GM21786 (cell line): ENCODE results near the gene TFG.
A peak's percentile ranks its signal among the peaks of the same experiment; 100 is the strongest.

Experiments used
- ATAC-seq: cut with Tn5 transposase; IDR thresholded peaks from one replicate; pipeline ENCODE4 v1.9.1; 2021; ENCODE audit not compliant: unreplicated experiment

Gene TFG

DNA sequence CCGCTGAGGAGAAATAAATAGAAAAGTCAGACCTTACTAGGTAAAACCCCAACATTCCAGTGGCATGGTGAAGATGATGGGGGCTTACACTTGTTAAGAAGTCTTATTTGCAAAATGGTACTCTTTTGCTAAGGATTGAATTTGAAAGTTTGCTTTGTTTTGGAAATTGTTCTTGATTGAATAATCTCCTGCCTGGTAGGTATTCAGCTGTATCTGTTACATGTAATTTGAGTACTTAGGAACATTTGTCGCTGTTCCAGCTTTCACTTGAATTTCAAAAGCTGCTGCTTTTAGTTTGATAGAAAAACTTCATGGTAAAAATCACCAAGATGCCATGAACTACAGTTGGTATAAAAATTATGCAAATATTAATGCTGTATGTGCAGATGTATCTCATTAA lies 44.6 kb downstream of the TFG start:
- no peak for ATAC-seq

DNA sequence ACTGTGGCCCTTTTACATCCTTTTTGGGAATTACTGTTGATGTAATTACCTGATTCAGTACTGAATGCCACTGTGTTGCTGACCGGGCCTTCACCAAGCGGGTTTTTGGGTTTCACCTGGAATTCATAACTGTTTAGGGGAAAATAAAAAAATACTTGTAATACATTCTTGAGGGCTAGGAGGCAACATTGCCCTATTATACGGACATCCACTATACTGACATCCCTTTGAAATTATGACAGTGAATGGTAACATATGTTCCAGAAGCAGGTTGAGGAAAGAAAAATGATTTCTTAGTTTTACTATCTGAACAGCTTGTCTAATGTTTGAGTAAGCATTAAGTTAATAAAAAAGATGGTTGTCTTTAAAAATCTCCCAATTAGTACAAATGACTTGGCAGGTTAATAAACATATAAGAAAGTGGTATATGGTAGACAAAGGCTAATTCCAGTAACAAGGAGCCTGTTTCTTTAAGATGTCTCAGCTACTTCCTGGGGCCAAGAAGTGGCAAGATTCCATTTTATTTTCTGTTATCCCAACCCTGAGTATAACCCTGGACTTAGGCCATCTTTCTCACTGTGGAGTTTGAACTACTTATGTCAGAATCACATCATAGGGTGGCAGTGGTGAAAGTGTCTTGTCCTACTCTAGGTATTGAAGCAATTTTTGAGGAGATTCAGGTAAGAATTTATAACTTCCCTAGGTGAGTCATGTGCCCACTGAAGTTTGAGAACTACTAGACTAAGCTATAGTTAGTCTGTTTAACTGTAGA lies 45.5 kb downstream of the TFG start:
- no peak for ATAC-seq

DNA sequence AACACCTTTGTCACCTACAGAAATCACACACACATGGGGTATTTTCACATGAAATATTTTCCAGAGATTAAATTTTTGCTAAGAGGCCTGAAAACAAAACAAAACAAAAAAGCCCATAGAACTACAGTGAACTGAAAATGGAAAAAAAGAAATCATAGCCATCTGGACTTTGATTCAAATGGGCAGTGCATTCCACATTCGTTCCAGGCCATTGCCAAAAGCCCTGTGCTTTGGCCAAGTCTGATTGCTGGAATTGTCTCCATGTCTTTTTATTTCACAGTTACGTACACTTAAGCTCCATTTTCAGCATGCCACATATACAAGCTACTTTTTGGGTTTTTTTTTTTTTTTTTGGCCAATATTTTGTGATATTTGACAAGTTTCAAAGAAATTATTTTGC lies 47.1 kb downstream of the TFG start:
- ATAC-seq, result no peak

DNA sequence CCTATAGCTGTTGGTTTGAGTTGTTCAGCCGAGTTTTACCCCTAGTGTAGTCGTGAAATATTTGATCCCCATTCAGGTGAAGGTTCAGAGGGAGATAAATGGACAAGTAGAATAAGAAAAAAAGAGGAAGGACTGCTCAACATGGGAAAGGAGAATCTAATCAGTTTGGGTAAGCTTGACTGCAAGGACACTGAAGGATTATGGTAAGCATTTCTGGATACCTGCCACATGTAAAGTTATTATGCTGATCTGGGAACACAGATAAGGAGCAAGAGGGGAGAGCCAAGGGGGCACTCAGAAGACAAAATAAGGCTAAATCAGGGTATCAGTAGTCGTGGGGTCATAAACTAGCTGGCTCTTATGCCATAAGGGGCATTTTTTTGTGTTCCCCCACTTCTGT lies 49.9 kb downstream of the TFG start:
- no peak for ATAC-seq

DNA sequence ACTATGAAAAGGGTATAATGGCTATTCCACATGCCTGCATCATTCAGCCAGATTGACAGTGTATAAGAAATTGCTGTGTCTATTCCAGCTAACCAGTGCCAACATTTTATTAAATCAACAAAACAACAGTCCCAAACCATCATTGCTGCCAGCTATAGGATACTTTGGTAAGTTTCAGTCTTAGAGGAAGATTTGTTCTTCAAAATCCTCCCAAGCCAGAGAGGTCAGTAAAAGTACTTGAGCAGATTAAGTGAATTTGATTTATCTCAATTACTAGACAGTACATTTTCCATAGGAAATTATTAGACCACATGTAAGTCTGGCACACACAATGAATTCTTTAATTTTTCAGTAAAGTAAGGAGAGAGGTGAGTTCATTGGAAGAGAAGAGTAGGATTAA lies 50.7 kb downstream of the TFG start:
- no peak for ATAC-seq

DNA sequence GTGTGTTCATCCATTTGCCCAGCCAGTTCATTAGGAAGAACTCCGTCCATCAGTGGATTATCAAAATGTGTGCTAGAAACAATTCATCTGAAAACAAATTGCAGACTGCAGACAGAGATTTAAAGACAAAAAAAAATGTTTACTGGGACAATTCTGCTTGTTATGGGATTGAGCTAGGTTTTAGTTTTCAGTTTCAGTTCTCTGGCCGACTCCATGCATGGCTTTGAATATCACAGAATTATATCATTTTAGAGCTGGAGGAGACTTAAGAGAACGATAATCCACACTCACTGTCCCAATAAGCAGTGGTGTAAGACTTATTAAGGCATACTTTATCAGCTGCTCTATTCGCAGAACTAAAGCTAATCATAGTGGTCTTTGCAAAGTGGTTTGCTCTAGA lies 51.1 kb downstream of the TFG start:
- ATAC-seq, result no peak

DNA sequence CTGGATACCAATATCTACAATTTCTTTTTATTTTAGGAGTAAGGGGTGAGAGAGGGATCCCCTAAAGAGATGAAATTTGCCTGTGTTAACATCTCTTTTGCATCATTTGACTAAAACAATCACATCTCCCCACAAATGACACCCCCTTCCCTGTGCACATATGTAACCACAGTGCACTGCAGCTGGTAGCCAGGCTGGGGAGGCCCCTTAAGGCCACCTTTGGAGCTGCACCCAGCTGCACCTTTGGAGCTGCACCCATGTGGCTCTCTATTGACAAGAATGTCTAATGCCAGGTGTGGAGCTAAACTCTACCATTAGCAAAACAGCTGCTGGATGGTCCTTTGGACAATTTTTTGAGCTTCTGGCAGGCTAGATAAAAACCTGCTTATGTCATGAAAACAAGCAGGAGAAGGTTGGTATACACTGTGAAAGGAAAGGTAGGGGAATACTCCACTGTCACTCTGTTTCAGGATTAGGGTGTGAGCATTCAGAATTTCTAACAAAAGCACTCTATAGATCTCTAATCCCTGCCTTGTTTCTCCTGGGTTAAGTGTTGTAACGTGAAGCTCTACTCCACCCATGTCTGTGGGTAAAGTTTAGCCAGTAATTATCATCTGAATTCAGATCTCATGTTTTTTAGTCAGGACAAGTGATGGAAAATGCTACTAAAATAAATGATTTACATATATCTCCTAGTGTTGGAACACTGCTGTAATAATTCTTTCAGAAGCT lies 52.1 kb downstream of the TFG start:
- ATAC-seq, result peak; percentile 79

DNA sequence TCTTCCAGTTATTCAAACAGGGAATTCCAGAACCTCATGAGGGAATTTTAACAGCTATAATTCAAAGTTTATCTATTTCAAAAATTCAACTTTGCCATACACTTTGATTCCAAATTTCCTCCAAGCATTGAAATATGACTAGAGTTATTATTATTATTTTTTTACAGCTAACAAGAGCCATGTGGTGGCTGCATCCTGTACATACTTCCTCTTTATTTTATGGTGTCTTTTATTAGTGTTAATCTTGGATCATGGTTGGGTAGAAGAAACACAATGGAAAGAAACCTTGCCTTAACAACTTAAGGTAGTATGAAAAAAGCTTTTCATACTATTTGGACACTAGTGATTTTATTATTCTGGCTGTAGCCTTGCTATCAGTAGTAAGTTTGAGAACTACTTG lies 52.7 kb downstream of the TFG start:
- no peak for ATAC-seq

DNA sequence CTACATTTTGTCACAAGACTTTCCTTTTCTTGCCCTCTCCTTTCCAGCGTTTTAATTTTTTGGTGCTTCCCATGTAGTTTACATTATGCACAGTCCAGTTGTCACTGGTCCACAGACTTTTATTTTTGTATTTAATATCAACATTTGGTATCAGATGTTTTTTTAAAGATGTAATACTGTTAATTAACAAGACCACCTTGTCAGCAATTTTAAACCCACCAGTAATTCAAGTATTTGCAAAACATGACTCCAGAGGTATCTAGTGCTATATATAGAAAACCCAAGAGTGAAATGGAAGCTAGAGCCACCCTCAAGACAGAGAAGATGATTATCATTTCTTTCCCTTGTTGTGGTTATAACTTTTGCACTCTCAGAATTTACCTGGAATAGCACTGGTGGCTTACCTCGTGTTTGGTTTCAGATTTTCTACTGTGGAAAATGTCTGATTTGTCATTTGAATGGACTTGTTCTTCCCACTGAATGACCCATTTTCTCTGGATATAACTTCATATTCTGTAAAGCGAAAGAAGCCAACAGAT lies 56.2 kb downstream of the TFG start:
- no peak for ATAC-seq

DNA sequence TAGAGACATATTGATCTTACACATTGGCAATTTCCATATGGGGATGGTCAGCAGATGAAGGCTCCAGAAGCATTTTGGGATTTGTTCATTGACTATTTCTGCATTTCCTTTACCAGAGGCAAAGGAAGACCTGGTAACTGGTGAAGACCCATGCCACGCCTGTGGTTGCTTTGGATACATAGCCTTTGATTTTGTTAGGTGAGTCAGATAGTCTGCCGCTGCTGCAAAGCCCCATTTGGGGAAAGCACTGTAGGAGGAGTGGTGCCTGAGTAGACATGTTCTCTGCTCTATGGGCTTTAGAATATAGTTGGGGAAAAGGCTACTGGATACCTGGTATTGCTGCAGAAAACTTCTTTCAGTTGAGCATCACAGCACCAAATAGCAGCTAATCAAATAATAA lies 56.8 kb downstream of the TFG start:
- ATAC-seq, result no peak

DNA sequence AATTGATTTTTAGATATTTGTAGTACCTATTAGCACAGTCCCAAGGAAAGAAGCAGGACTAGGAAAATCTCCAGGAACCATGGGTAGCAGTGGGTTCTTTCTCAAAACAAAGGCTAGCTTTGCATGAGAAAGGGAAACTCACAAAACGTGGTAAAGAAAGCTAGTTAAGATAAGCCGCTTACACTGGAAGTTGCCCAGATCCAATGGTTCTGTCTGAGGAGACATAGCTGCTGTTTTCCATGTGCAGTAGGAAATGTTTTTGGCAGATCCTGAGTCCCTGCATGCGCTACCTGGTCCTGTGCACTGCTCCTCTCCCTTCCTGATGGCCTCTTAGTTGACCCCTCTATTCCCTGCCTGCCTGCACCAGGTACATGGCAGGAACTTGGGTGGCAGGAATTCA lies 60.4 kb downstream of the TFG start:
- ATAC-seq, result no peak

DNA sequence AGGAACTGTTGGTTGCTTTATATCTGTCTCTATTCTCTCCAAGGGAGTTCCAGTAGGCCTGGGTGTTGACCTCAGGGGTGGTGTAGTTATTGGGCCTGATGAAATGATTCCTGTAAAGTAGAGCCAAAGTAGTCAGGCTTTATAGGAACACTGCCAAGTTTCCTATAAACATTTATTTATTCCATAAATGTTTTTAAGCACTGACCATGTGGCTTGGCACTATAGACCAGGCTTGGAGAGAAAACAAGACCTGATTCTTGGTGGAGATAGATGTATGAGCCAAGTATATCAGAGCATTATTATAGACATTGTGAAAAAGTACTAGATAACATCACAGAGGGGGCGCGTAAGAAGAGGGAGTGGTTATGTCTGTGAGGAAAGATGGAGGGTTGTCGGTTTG lies 65.9 kb downstream of the TFG start:
- no peak for ATAC-seq

DNA sequence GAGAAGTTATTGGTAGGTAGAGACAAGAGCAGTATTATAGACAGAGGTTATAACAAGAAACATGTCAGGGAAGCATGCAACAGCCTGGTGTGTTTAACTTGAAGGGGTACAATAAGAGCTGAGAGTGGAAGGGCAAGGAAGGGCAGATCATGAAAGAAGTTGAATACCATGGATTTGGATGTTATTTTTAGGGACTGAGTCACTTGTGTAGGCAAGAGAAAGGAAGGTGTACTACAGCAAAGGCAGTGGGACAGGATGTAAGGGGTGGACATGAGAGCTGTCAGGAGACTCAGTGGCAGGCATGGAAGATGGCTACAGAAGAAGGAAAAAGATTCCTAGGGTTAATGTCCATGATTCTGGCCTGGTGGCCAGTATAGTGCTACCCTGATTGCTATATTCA lies 66.4 kb downstream of the TFG start:
- no peak for ATAC-seq

DNA sequence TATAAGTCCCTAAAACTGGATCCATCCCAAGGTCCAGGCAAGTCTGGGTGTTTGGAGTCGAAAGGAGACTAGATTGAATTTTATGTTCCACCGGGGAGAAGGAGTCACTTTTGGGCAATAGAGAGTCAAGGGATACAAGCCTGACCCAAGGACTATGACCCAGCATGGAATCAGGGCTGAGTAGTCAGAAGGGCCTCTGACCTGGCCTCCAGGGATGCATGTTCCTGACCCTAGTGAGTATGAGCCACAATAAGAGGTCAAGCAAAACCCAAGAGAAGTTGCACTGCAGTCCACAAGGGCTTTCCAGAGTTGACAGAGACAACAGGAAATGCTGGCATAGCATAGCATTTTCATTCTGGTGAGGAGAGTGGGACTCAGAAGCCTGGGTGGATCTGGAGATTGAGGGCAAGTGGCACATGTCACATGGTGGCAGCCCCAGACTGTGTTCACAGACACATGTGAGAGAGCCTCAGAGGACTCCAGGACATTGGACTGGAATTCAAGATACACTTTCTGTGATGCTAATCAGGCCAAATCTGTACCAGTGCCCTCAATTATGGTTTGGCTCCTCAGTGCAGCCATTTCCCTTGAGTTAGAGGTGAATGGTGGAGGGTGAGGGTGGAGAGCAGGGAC lies 66.9 kb downstream of the TFG start:
- no peak for ATAC-seq

DNA sequence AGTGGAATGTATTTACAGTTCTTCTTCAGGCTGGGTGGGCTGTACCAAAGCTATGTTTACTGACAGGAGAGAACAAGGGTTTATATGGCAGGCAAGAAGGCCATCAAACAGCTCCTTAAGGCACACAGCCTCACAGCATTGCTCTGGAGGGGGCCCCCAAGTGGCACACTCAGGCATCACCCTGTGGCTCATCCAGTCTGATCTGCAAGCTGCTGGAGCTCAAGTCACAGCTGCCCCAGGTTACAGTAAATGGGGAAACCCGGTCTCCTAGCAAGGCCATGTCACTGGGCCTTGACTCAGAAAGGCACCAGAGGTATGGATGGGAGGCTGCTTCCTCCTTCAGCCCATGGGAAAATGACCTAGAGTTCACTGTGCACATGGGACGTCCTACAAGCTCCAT lies 67.5 kb downstream of the TFG start:
- no peak for ATAC-seq

DNA sequence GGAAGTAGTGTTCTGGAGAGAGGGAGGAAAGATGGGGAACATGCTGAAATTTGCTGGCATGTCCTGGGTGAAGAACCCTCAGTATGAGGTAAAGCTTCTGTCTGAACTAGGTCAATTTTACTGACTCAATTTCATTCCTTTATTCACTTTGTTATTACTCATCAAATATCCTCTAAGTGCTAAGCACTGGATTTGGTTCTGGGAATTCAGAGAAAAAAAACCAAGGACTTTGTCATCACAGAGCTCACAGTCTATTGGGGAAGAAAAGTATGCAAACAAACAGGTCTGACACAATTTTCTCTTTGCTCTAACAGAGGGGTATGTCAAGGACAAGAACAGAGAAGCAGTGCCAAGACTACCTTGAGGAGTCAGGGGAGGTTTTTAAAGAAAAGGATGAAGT lies 68.0 kb downstream of the TFG start:
- ATAC-seq, result no peak

DNA sequence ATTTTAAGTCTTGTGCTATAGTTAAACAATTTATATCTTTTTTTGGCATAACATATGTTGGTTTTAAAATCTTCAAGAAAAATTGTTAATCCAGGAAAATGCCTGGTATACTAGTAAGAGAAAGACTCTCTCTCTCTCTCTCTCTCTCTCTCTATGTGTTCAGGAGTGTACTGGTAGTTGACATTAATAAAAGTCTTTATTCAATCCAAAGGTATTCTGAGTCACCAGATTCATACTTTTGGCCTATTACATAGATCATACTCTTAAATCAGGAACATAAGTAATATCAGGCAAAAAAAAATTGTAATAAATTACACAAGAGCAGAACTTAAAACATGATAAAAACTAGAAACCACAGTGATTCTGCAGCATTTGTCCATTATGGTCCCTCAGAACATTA lies 70.2 kb downstream of the TFG start:
- no peak for ATAC-seq

DNA sequence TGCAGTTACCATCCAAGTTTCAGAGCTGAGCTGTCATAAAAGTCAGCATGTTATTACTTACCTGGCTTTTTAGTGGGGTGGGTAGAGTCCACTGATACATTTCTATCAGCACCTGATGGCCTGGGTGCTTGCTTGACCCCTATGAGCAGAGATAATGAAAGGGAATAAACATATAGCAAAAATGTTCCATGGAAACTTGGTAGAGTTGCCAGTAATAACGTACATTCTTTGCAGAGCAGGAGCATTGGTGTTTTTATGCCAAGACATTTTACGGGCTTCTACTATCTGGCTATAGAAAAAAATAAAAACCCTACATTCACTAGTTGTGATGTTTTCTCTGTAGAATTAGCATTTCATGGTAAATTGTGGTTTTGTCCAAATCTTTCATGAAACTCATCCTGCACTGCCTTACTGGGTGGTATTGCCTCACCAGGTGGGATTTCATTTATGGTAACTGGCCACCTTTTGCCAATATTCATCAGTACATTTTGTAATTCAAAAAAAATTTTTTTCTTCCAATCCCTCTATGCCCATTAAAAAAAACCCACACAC lies 70.9 kb downstream of the TFG start:
- ATAC-seq, result no peak

DNA sequence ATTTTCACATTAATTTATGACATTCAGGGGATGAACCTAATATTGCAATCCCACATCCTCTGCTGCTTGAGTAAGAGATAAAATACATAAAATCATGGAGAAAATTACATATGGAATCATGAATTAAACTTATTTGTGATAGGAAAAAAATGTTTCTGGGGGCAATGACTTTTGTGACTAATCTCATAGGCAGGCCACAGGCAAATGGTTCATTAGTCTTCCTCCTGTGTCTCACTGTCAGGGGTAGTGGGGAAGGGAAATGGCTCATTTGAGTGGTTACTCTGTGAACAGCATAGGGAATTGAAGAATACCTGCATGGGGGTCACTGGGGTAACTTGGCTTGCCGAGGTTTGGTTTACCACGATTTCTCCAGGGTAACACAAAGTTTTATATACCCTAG lies 72.0 kb downstream of the TFG start:
- ATAC-seq, result no peak

DNA sequence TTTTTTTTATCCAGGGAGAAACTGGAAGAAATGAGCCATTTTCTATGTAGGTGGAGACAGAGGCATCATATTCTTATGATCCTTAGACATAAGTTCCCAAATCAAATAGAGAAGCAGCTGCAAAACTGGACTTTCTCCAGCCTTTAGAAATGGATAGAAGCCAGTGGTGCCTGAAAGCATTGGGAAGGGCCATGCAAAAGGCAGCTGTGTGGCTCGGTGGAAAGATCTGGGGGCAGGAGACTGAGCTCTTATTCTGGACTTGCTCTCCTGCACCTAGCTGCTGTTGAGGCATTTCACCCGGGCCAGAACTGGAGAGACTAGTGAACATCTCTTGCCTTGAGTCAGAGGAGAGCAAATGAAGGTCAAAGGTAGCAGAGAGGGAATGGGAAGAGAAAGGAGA lies 73.1 kb downstream of the TFG start:
- no peak for ATAC-seq

DNA sequence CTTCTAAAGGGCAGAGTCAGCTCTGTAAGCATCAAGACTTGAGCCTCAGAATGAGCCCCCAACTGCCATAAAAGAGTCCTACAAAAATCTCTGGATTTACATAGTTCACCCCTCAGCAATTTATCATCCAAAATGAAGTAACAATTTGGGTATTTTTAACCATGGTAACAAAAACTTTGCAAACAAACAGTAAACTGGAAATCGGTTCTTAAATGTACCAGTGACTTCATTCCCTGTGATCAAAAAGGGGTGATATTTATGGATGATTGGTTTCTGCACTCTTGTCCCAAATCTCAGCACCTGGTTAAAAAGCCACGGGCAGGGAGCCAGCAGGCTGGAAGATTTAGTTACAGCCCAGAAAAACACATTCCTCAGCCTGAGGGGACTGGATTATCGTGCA lies 73.6 kb downstream of the TFG start:
- ATAC-seq, result no peak

DNA sequence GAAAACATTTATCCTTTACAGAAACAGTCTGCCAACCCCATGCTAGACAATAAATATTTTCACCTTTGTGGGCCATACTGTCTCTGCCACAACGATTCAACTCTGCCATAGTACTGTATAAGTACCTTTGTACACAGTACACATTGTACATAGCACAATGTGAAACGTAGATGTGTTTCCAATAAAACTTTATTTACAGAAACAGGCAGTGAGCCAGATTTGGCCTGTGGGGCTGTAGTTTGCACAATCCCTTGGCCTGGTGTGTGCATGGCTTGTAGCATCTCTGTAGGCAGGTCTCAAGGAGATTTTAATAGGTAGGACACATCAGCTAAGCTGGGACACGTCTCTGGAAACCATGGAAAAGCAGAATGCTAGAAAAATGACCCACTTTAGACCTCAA lies 74.3 kb downstream of the TFG start:
- no peak for ATAC-seq
